Common myeloid progenitor, CD34-positive (primary cell): ENCODE measurements around the gene GMNN.
"Not testable (repeated sequence)": the region's sequence is repeated elsewhere in the genome, so short reads cannot be mapped to it uniquely, and the experiment has no call there.

Source experiments
- CTCF ChIA-PET: fragments of 350-600 bp; sonication (Branson Sonifier 250); formaldehyde crosslinking; loops from one replicate; lab custom pipeline; 2021; ENCODE audit warnings: antibody characterized with exemption; lab: Charles Lee
- POLR2A ChIA-PET: fragments of 350-600 bp; sonication (Branson Sonifier 250); formaldehyde crosslinking; loops from one replicate; lab custom pipeline; 2021; ENCODE audit warnings: antibody characterized with exemption; lab: Charles Lee
- DNase-seq, 3 donors: peaks; one replicate each; pipeline versions ENCODE4 v3.0.0 to v3.0.0-alpha.2; 2013
- H3K27ac ChIP-seq, 2 experiments: 1 replicate in 1 of 2; 2 replicates in 1 of 2; pipeline ENCODE4 v1.7.0; 2013; ENCODE audit warnings: inconsistent platforms in 2 of 2, low read length in 2 of 2, mild to moderate bottlenecking in 2 of 2, low read depth in 1 of 2, moderate library complexity in 1 of 2; ENCODE audit not compliant: severe bottlenecking in 2 of 2, insufficient read depth in 1 of 2, poor library complexity in 1 of 2
- H3K27me3 ChIP-seq, 5 experiments: replicated peaks in 2 of 5; 1 replicate in 3 of 5; 2 replicates in 2 of 5; pipeline versions ENCODE4 v1.6.1 to v1.7.0; 2013; ENCODE audit warnings: low read length in 4 of 5, mild to moderate bottlenecking in 2 of 5, moderate library complexity in 2 of 5, inconsistent platforms in 1 of 5; ENCODE audit not compliant: insufficient read depth in 5 of 5, control insufficient read depth in 4 of 5
- H3K36me3 ChIP-seq, 4 experiments: 1 replicate in 2 of 4; 2 replicates in 2 of 4; pipeline versions ENCODE4 v1.6.1 to v1.7.0; 2013; ENCODE audit warnings: low read length in 3 of 4, control low read depth in 1 of 4, mild to moderate bottlenecking in 1 of 4; ENCODE audit not compliant: control insufficient read depth in 4 of 4, insufficient read depth in 4 of 4
- H3K4me1 ChIP-seq, 4 experiments: 1 replicate in 3 of 4; 2 replicates in 1 of 4; pipeline versions ENCODE4 v1.6.1 to v1.7.1; 2013; ENCODE audit warnings: low read length in 3 of 4, mild to moderate bottlenecking in 3 of 4, control low read depth in 1 of 4, inconsistent platforms in 1 of 4, moderate library complexity in 1 of 4; ENCODE audit not compliant: control insufficient read depth in 4 of 4, insufficient read depth in 4 of 4; ENCODE audit errors: control extremely low read depth in 1 of 4
- H3K4me3 ChIP-seq, 7 experiments: 1 replicate in 4 of 7; 2 replicates in 3 of 7; pipeline versions ENCODE4 v1.5.1 to v1.7.0; 2013; ENCODE audit warnings: mild to moderate bottlenecking in 7 of 7, low read length in 6 of 7, moderate library complexity in 6 of 7, inconsistent platforms in 2 of 7, low read depth in 2 of 7, control low read depth in 1 of 7; ENCODE audit not compliant: insufficient read depth in 4 of 7, control insufficient read depth in 1 of 7; ENCODE audit errors: extremely low read depth in 1 of 7
- H3K9me3 ChIP-seq, 5 experiments: 1 replicate in 4 of 5; 2 replicates in 1 of 5; pipeline versions ENCODE4 v1.6.1 to v1.7.1; 2013; ENCODE audit warnings: low read length in 4 of 5, mild to moderate bottlenecking in 2 of 5, inconsistent platforms in 1 of 5, low read depth in 1 of 5, moderate library complexity in 1 of 5; ENCODE audit not compliant: control insufficient read depth in 4 of 5, insufficient read depth in 2 of 5; ENCODE audit errors: control extremely low read depth in 1 of 5
- WGBS: methylation state at CpG from one replicate; pipeline ENCODE4 v1.1.5; 2013; ENCODE audit not compliant: insufficient coverage; 5-methylcytosine and 5-hydroxymethylcytosine counted together

GMNN gene

GRCh38 chr6:24752503-24752902 lies 22.2 kb upstream of the GMNN start:
- no peak overlapping the region for H3K27ac ChIP-seq
- H3K9me3 ChIP-seq = no peaks in the 10 kb centered on the region
- H3K36me3 ChIP-seq = no peaks in the 10 kb centered on the region
- H3K4me1 ChIP-seq = peaks cover 0 to 6% (median 2%) of the 10 kb centered on the region in 4 experiments
- WGBS = 20% methylated on average over 2 of the region's 2 CpGs
- POLR2A ChIA-PET = no interaction called here
- CTCF ChIA-PET = no interaction called here
- H3K4me3 ChIP-seq = no peak overlapping the region
- no peak for DNase-seq
- H3K27me3 ChIP-seq = no peaks in the 10 kb centered on the region

- no peaks in the 10 kb centered on the region for H3K27me3 ChIP-seq
- H3K27ac ChIP-seq = no peak overlapping the region
- ChIA-PET CTCF (interaction anchor here (0.8 to 1.7 kb wide), 3 partner anchors 8 to 17 kb away, joined by 3 to 4 read pairs (median 3); no protein-coding TSS in a partner anchor), POLR2A (no interaction called here)
- no peak overlapping the region for H3K4me3 ChIP-seq
- no peaks in the 10 kb centered on the region for H3K36me3 ChIP-seq
- no CpG with 5 or more reads among the region's 1 CpG for WGBS
- H3K4me1 ChIP-seq = peaks cover 0 to 7% (median 3%) of the 10 kb centered on the region in 4 experiments
- DNase-seq = no peak
- no peaks in the 10 kb centered on the region for H3K9me3 ChIP-seq
Measured at GRCh38 chr6:24752917-24753492, 21.7 kb upstream of the GMNN start.

- CTCF ChIA-PET = interaction anchor here (0.8 to 1.7 kb wide), 4 partner anchors 9 to 22 kb away, joined by 3 to 4 read pairs (median 4); partner anchors contain the start of gene GMNN
- WGBS = 100% methylated on average over 1 of the region's 2 CpGs
- POLR2A ChIA-PET = no interaction called here
Measured at GRCh38 chr6:24753545-24753944, 21.2 kb upstream of the GMNN start.

GRCh38 chr6:24754378-24754777 lies 20.4 kb upstream of the GMNN start:
- H3K27ac ChIP-seq, H3K36me3 ChIP-seq, H3K9me3 ChIP-seq, H3K4me1 ChIP-seq, H3K4me3 ChIP-seq, H3K27me3 ChIP-seq, POLR2A ChIA-PET, DNase-seq: not testable (repeated sequence)
- no CpG with 5 or more reads among the region's 4 CpGs for WGBS
- CTCF ChIA-PET = interaction anchor here (1.0 to 1.7 kb wide), 2 partner anchors 10 to 21 kb away, joined by 4 read pairs; partner anchors contain the start of gene GMNN

More at GRCh38 chr6:24753545-24753944, 21.2 kb upstream of the GMNN start:
- Histone ChIP-seq H3K36me3 (no peaks in the 10 kb centered on the region), H3K4me3 (no peak overlapping the region), H3K4me1 (peaks cover 0 to 7% (median 3%) of the 10 kb centered on the region in 4 experiments), H3K27me3 (no peaks in the 10 kb centered on the region), H3K9me3 (no peaks in the 10 kb centered on the region), H3K27ac (no peak overlapping the region)
- DNase-seq = no peak

GRCh38 chr6:24755279-24755678 lies 19.5 kb upstream of the GMNN start:
- DNase-seq = peak in 2 of 3 donors; percentile 16 to 29
- no peaks in the 10 kb centered on the region for H3K27me3 ChIP-seq
- no peaks in the 10 kb centered on the region for H3K9me3 ChIP-seq
- H3K4me3 ChIP-seq = no peak overlapping the region
- ChIA-PET POLR2A (no interaction called here), CTCF (no interaction called here)
- H3K4me1 ChIP-seq = peaks cover 0 to 4% (median 1%) of the 10 kb centered on the region in 4 experiments
- no peaks in the 10 kb centered on the region for H3K36me3 ChIP-seq
- no peak overlapping the region for H3K27ac ChIP-seq

GRCh38 chr6:24757611-24758010 lies 17.1 kb upstream of the GMNN start:
- POLR2A ChIA-PET = no interaction called here
- DNase-seq = peak in 2 of 3 donors; percentile 14 to 23
- Histone ChIP-seq H3K4me1 (peaks cover 0 to 4% (median under 1%) of the 10 kb centered on the region in 4 experiments), H3K9me3 (no peaks in the 10 kb centered on the region), H3K27me3 (no peaks in the 10 kb centered on the region), H3K27ac (no peak overlapping the region), H3K36me3 (no peaks in the 10 kb centered on the region), H3K4me3 (no peak overlapping the region)
- WGBS = 71% methylated on average over 6 of the region's 6 CpGs
- CTCF ChIA-PET = interaction anchor here (1.6 kb wide), 1 partner anchor 9 kb away, joined by 3 read pairs; no protein-coding TSS in a partner anchor

- ChIA-PET CTCF (interaction anchor here (1.3 kb wide), 1 partner anchor 177 kb away, joined by 3 read pairs; no protein-coding TSS in a partner anchor), POLR2A (interaction anchor here (0.6 kb wide), 1 partner anchor 1106 kb away, joined by 3 read pairs; no protein-coding TSS in a partner anchor)
- no peaks in the 10 kb centered on the region for H3K27me3 ChIP-seq
- no peak overlapping the region for H3K27ac ChIP-seq
- peaks cover 0 to 4% (median 0%) of the 10 kb centered on the region in 4 experiments for H3K4me1 ChIP-seq
- no peaks in the 10 kb centered on the region for H3K9me3 ChIP-seq
- DNase-seq = no peak
- 100% methylated on average over 2 of the region's 3 CpGs for WGBS
- no peak overlapping the region for H3K4me3 ChIP-seq
- no peaks in the 10 kb centered on the region for H3K36me3 ChIP-seq
Measured at GRCh38 chr6:24759718-24760117, 15.0 kb upstream of the GMNN start.
